Mesothelial cell of epicardium (in vitro differentiated cells): ENCODE results near the gene URGCP. TPM values are rescaled to one million over a fixed set of nuclear protein-coding genes. Genes with fewer than 3 reads are reported as not detected.
"Not testable (repeated sequence)": the region's sequence is repeated elsewhere in the genome, so short reads cannot be mapped to it uniquely, and the experiment has no call there.

Experiments used
- DNase-seq, 2 experiments: peaks; one replicate each; pipeline ENCODE4 v3.0.0; 2021; ENCODE audit warnings: low spot score in 2 of 2; ENCODE audit not compliant: unreplicated experiment in 2 of 2
- H3K27ac Mint-ChIP-seq: 2 replicates; pipeline ENCODE4 v1.8.0; 2021; ENCODE audit warnings: mixed read lengths
- H3K27me3 Mint-ChIP-seq: 2 replicates; pipeline ENCODE4 v1.8.0; 2021; ENCODE audit warnings: low read depth, mixed read lengths
- H3K36me3 Mint-ChIP-seq: 2 replicates; pipeline ENCODE4 v1.8.0; 2021; ENCODE audit warnings: mixed read lengths
- H3K4me1 Mint-ChIP-seq: 2 replicates; pipeline ENCODE4 v1.8.0; 2021; ENCODE audit warnings: mixed read lengths
- H3K4me3 Mint-ChIP-seq: 2 replicates; pipeline ENCODE4 v1.8.0; 2021; ENCODE audit warnings: mild to moderate bottlenecking, moderate library complexity, mixed read lengths
- H3K9me3 Mint-ChIP-seq: 2 replicates; pipeline ENCODE4 v1.8.0; 2021; ENCODE audit warnings: mixed read lengths
- CTCF ChIP-seq: fragments of 200-600 bp; sonication (generic); IDR thresholded peaks from one replicate; pipeline ENCODE4 v1.5.0; 2021; ENCODE audit warnings: antibody characterized with exemption; ENCODE audit not compliant: unreplicated experiment
- total RNA-seq: library from RNA; stranded (reverse); gene quantifications from 3 replicates; pipeline ENCODE4 v1.2.1, GENCODE V29; 2021

URGCP gene
- total RNA-seq, 1 donor from 2014 or later = 36.8 TPM

GRCh38 chr7:43914795-43915194, 8.4 kb upstream of the URGCP start:
- no peak for TF ChIP-seq CTCF
- Mint-ChIP-seq H3K36me3 (peaks cover 11% of the 10 kb centered on the region), H3K27me3 (no peaks in the 10 kb centered on the region), H3K4me1 (no peaks in the 10 kb centered on the region), H3K9me3 (peaks cover 6% of the 10 kb centered on the region), H3K27ac (no peak overlapping the region), H3K4me3 (no peak overlapping the region)
- no peak for DNase-seq

GRCh38 chr7:43905956-43906330, 453 bp downstream of the URGCP start:
- TF ChIP-seq CTCF = no peak
- no peaks in the 10 kb centered on the region for H3K36me3 Mint-ChIP-seq
- H3K4me3 Mint-ChIP-seq = peak overlapping the region; percentile 95
- H3K9me3 Mint-ChIP-seq = no peaks in the 10 kb centered on the region
- H3K4me1 Mint-ChIP-seq = peaks cover 16% of the 10 kb centered on the region
- no peaks in the 10 kb centered on the region for H3K27me3 Mint-ChIP-seq
- peak in 1 of 2 experiments; percentile 55 for DNase-seq
- H3K27ac Mint-ChIP-seq = peak overlapping the region; percentile 99

- H3K27me3 Mint-ChIP-seq = no peaks in the 10 kb centered on the region
- H3K4me1 Mint-ChIP-seq = peaks cover 16% of the 10 kb centered on the region
- TF ChIP-seq CTCF = no peak
- DNase-seq = no peak
- no peaks in the 10 kb centered on the region for H3K36me3 Mint-ChIP-seq
- H3K27ac Mint-ChIP-seq = peak overlapping the region; percentile 99
- no peaks in the 10 kb centered on the region for H3K9me3 Mint-ChIP-seq
- peak overlapping the region; percentile 95 for H3K4me3 Mint-ChIP-seq
These were observed 1.0 kb downstream of the URGCP start for GRCh38 chr7:43905209-43905946.

GRCh38 chr7:43904533-43905208, 1.7 kb downstream of the URGCP start:
- Mint-ChIP-seq H3K9me3 (no peaks in the 10 kb centered on the region), H3K27me3 (no peaks in the 10 kb centered on the region), H3K36me3 (no peaks in the 10 kb centered on the region), H3K27ac (no peak overlapping the region), H3K4me3 (peak overlapping the region; percentile 95), H3K4me1 (peaks cover 16% of the 10 kb centered on the region)
- DNase-seq = no peak
- TF ChIP-seq CTCF = no peak

GRCh38 chr7:43902542-43903054, 3.8 kb downstream of the URGCP start:
- no peak for DNase-seq
- no peaks in the 10 kb centered on the region for H3K36me3 Mint-ChIP-seq
- H3K4me3 Mint-ChIP-seq = no peak overlapping the region
- no peaks in the 10 kb centered on the region for H3K27me3 Mint-ChIP-seq
- no peak for TF ChIP-seq CTCF
- peaks cover 16% of the 10 kb centered on the region for H3K4me1 Mint-ChIP-seq
- H3K27ac Mint-ChIP-seq = no peak overlapping the region
- no peaks in the 10 kb centered on the region for H3K9me3 Mint-ChIP-seq

- H3K9me3 Mint-ChIP-seq, H3K27ac Mint-ChIP-seq, H3K27me3 Mint-ChIP-seq, H3K4me1 Mint-ChIP-seq, DNase-seq, H3K4me3 Mint-ChIP-seq: not testable (repeated sequence)
- H3K36me3 Mint-ChIP-seq = peaks cover 15% of the 10 kb centered on the region
These were observed 7.8 kb downstream of the URGCP start for GRCh38 chr7:43898571-43898970.
